ENCODE results near the gene KCNK7. TPM values are rescaled to one million over a fixed set of nuclear protein-coding genes. Genes with fewer than 3 reads are reported as not detected.

The KCNK7 gene
- total and polyA plus RNA-seq, 2 experiments from 2014 or later, result not detected

GRCh38 chr11:65621460-65621859 lies 25.9 kb upstream of the KCNK7 start:
- peaks cover 7% of the 10 kb centered on the region; the same call in 1 of the 2 replicates for H3K4me1 ChIP-seq (ENCODE audit: insufficient read depth)
- H3K4me3 ChIP-seq, result no peak overlapping the region
- H3K36me3 ChIP-seq (ENCODE audit: low read depth), result no peaks in the 10 kb centered on the region; the same call in 1 of the 2 replicates
- no peak for DNase-seq
- in situ Hi-C loops (cut with MboI), result no loop called here
- H3K9ac ChIP-seq, result no peak overlapping the region
- no peaks in the 10 kb centered on the region for H3K27me3 ChIP-seq (replicated peaks; ENCODE audit: insufficient read depth)
- WGBS, 2 experiments (ENCODE audit: low coverage in 1 of 2, low lambda C conversion rate in 2 of 2, missing lambda C conversion rate in 2 of 2), result 91 to 94% methylated on average over 14 of the region's 14 CpGs
- no peaks in the 10 kb centered on the region for H4K20me1 ChIP-seq (ENCODE audit: insufficient read depth)
- no peaks in the 10 kb centered on the region for H3K9me3 ChIP-seq (ENCODE audit: low read depth)
- H3K27ac ChIP-seq, result no peak overlapping the region
- H3K4me2 ChIP-seq (ENCODE audit: unreplicated experiment), result no peak overlapping the region
- H3K9me2 ChIP-seq (ENCODE audit: insufficient read depth), result no peaks in the 10 kb centered on the region
- H2AFZ ChIP-seq, result no peak overlapping the region
- H3F3A ChIP-seq (ENCODE audit: insufficient read depth), result no peaks in the 10 kb centered on the region
- H3K79me2 ChIP-seq (ENCODE audit: insufficient read depth), result peaks cover 37% of the 10 kb centered on the region
- TF ChIP-seq EZH2phosphoT487 (IDR thresholded peaks at IDR 0.05; ENCODE audit: insufficient read depth, low read depth) (no peak), EZH2 (IDR thresholded peaks at IDR 0.05; ENCODE audit: insufficient read depth, poor library complexity, severe bottlenecking) (no peak)

GRCh38 chr11:65620666-65621065 lies 25.1 kb upstream of the KCNK7 start:
- no peaks in the 10 kb centered on the region for H3K9me3 ChIP-seq (ENCODE audit: low read depth)
- no peaks in the 10 kb centered on the region for H4K20me1 ChIP-seq (ENCODE audit: insufficient read depth)
- H3K36me3 ChIP-seq (ENCODE audit: low read depth), result no peaks in the 10 kb centered on the region; the same call in 1 of the 2 replicates
- 88 to 89% methylated on average over 15 to 16 of the region's 19 CpGs for WGBS, 2 experiments (ENCODE audit: low coverage in 1 of 2, low lambda C conversion rate in 2 of 2, missing lambda C conversion rate in 2 of 2)
- peaks cover 8% of the 10 kb centered on the region; the same call in 1 of the 2 replicates for H3K4me1 ChIP-seq (ENCODE audit: insufficient read depth)
- in situ Hi-C loops (cut with MboI), result no loop called here
- DNase-seq, result no peak
- H3K4me3 ChIP-seq, result no peak overlapping the region
- no peaks in the 10 kb centered on the region for H3K9me2 ChIP-seq (ENCODE audit: insufficient read depth)
- no peaks in the 10 kb centered on the region for H3K27me3 ChIP-seq (replicated peaks; ENCODE audit: insufficient read depth)
- no peak overlapping the region for H3K9ac ChIP-seq
- TF ChIP-seq EZH2 (IDR thresholded peaks at IDR 0.05; ENCODE audit: insufficient read depth, poor library complexity, severe bottlenecking) (no peak), EZH2phosphoT487 (IDR thresholded peaks at IDR 0.05; ENCODE audit: insufficient read depth, low read depth) (no peak)
- H3F3A ChIP-seq (ENCODE audit: insufficient read depth), result no peaks in the 10 kb centered on the region
- peaks cover 45% of the 10 kb centered on the region for H3K79me2 ChIP-seq (ENCODE audit: insufficient read depth)
- H2AFZ ChIP-seq, result no peak overlapping the region
- H3K4me2 ChIP-seq (ENCODE audit: unreplicated experiment), result no peak overlapping the region
- no peak overlapping the region for H3K27ac ChIP-seq

- Histone ChIP-seq H3K9ac (no peak overlapping the region), H2AFZ (no peak overlapping the region), H3K4me1 (ENCODE audit: insufficient read depth) (peaks cover 8% of the 10 kb centered on the region; the same call in 1 of the 2 replicates), H3K4me2 (ENCODE audit: unreplicated experiment) (no peak overlapping the region), H3F3A (ENCODE audit: insufficient read depth) (no peaks in the 10 kb centered on the region), H3K27ac (no peak overlapping the region), H3K27me3 (replicated peaks; ENCODE audit: insufficient read depth) (no peaks in the 10 kb centered on the region), H3K36me3 (ENCODE audit: low read depth) (no peaks in the 10 kb centered on the region; the same call in 1 of the 2 replicates), H4K20me1 (ENCODE audit: insufficient read depth) (no peaks in the 10 kb centered on the region), H3K4me3 (no peak overlapping the region), H3K9me3 (ENCODE audit: low read depth) (no peaks in the 10 kb centered on the region), H3K79me2 (ENCODE audit: insufficient read depth) (peaks cover 50% of the 10 kb centered on the region), H3K9me2 (ENCODE audit: insufficient read depth) (no peaks in the 10 kb centered on the region)
- DNase-seq, result no peak
- in situ Hi-C loops (cut with MboI), result no loop called here
- WGBS, 2 experiments (ENCODE audit: low coverage in 1 of 2, low lambda C conversion rate in 2 of 2, missing lambda C conversion rate in 2 of 2), result 96 to 99% methylated on average over 28 to 29 of the region's 29 CpGs
- TF ChIP-seq EZH2phosphoT487 (IDR thresholded peaks at IDR 0.05; ENCODE audit: insufficient read depth, low read depth), result no peak
- TF ChIP-seq EZH2 (IDR thresholded peaks at IDR 0.05; ENCODE audit: insufficient read depth, poor library complexity, severe bottlenecking), result no peak
These were observed 23.8 kb upstream of the KCNK7 start for GRCh38 chr11:65619281-65619928.

- H3K4me2 ChIP-seq (ENCODE audit: unreplicated experiment), result no peak overlapping the region
- WGBS, 2 experiments (ENCODE audit: low coverage in 1 of 2, low lambda C conversion rate in 2 of 2, missing lambda C conversion rate in 2 of 2), result 84 to 90% methylated on average over 14 of the region's 14 CpGs
- no peaks in the 10 kb centered on the region for H4K20me1 ChIP-seq (ENCODE audit: insufficient read depth)
- H2AFZ ChIP-seq, result no peak overlapping the region
- no peaks in the 10 kb centered on the region for H3K9me3 ChIP-seq (ENCODE audit: low read depth)
- no peaks in the 10 kb centered on the region; the same call in 1 of the 2 replicates for H3K36me3 ChIP-seq (ENCODE audit: low read depth)
- DNase-seq, result no peak
- H3K9me2 ChIP-seq (ENCODE audit: insufficient read depth), result no peaks in the 10 kb centered on the region
- in situ Hi-C loops (cut with MboI), result no loop called here
- H3K4me3 ChIP-seq, result no peak overlapping the region
- peaks cover 8% of the 10 kb centered on the region; the same call in 1 of the 2 replicates for H3K4me1 ChIP-seq (ENCODE audit: insufficient read depth)
- H3K79me2 ChIP-seq (ENCODE audit: insufficient read depth), result peaks cover 56% of the 10 kb centered on the region
- no peaks in the 10 kb centered on the region for H3F3A ChIP-seq (ENCODE audit: insufficient read depth)
- no peaks in the 10 kb centered on the region for H3K27me3 ChIP-seq (replicated peaks; ENCODE audit: insufficient read depth)
- H3K27ac ChIP-seq, result no peak overlapping the region
- H3K9ac ChIP-seq, result no peak overlapping the region
- no peak for TF ChIP-seq EZH2 (IDR thresholded peaks at IDR 0.05; ENCODE audit: insufficient read depth, poor library complexity, severe bottlenecking)
- no peak for TF ChIP-seq EZH2phosphoT487 (IDR thresholded peaks at IDR 0.05; ENCODE audit: insufficient read depth, low read depth)
These were observed 23.2 kb upstream of the KCNK7 start for GRCh38 chr11:65618763-65619162.

All from GM23248 (cell line).